COLO829 (cell line): ENCODE results near the gene APOB.
"Not testable (repeated sequence)": the region's sequence is repeated elsewhere in the genome, so short reads cannot be mapped to it uniquely, and the experiment has no call there.

Source experiments
- DNase-seq: peaks from one replicate; pipeline ENCODE4 v3.0.0; 2012; ENCODE audit warnings: low spot score

Gene APOB

GRCh38 chr2:21032338-21033236 is 11.3 kb downstream of the APOB start:
- DNase-seq: no peak

DNA sequence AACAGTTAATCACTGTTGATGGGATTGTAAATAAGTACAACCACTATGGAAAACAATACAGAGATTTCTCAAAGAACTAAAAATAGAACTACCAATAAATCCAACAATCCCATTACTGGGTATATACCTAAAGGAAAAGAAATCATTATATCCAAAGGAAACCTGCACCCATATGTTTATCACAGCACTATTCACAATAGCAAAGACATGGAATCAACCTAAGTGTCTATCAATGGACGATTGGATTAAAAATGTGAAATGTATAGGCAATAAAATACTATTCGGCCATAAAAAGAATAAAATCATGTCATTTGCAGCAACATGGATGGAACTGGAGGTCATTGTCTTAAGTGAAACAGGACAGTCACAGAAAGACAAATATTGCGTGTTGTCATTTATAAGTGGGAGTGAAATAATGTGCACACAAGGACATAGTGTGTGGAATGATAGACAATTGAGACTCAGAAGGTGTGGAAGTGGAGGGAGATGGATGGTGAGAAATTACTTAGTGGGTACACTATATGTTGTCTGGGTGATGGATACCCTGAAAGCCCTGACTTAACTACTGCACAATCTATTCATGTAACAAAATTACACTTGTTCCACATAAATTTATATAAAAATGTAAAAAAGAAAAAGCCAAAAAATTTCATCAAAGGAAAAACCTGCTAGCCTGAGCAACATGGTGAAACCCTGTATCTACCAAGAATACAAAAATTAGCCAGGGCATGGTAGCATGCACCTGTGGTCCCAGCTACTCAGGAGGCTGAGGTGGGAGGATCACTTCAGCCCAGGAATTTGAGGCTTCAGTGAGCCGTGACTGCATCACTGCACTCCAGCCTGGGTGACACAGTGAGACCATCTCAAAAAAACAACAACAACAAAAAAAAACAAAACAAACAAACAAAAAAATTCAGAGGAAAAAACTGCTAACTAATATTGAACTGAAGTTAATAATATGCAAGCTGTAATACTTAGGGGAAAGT is 12.6 kb downstream of the APOB start:
- no peak for DNase-seq

- no peak for DNase-seq
These were observed 14.4 kb downstream of the APOB start for GRCh38 chr2:21029519-21029918.

GRCh38 chr2:21028951-21029350 is 14.9 kb downstream of the APOB start:
- not testable (repeated sequence) for DNase-seq

DNA sequence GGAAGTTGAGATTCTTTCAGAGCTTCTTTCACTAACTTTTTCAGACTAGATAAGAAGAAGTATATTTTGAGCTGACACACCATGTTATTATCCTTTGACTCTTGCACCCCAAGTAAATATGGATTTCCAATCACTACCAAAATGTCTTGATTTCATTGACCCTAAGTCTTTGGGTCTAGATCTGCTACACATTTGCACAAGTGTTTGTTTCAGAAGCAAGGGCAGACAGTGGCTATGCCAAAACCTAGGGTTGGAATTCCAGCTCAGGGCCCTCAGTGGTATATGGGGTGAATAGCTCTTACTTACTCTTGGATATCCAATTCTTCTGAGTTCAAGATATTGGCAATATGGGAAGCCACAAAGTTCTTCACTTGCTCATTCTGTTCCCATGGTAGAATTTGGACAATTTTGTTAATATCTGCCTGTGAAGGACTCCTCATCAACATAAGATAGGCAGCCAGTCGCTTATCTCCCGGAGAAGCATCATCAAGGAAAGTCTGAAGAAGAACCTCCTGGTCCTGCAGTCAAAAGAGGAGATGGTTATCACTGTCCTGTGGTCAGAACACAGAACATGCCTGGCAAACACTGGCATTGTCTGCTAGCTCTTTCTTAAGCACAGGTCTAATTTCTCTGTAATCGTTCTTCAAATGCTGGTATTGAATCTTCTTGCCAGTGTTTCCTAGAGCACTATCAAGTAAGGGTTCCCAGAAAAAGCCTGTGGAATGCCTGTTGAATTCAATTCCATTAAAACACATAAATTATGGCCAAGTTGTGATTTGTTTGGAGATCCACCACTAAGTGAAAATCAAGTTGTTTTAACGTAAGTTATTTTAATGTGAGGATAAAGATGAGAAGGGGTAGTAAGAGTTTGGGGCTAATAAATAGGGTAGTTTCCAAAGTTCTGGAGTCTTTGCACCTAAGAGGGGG is 15.6 kb downstream of the APOB start:
- DNase-seq: no peak

DNA sequence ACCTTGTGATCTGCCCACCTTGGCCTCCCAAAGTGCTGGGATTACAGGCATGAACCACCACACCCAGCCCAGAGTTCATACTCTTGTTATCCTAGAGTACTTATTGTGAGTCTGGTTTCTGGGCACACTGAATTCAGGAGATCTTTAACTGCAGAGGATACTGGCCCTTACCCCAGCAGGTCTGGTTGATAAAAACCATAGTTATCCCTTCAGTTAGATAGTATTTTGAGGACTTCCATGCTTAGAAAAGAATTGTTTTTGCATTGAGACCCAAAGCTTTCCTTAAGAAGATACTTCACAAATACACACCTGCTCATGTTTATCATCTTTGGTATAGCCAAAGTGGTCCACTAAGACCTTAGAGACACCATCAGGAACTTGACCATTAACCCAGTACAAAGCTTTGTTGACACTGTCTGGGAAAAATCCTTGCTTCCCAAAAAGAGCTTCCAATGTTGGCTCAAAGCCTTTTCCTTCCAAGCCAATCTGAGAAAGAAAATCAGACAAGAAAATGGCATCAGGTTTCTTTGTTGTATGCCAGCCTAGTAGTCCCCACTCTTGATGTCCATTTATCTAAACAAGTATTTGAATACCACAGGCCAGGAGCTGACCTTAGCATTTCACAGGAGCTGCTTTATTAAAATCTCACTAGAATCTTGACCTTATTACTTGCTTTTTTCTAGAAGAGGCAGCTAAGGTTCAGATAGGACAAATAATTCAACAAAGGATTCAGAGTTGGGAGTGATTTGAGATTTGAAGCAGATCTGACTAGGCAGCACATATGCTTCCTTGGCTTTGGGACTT is 17.2 kb downstream of the APOB start:
- no peak for DNase-seq

DNA sequence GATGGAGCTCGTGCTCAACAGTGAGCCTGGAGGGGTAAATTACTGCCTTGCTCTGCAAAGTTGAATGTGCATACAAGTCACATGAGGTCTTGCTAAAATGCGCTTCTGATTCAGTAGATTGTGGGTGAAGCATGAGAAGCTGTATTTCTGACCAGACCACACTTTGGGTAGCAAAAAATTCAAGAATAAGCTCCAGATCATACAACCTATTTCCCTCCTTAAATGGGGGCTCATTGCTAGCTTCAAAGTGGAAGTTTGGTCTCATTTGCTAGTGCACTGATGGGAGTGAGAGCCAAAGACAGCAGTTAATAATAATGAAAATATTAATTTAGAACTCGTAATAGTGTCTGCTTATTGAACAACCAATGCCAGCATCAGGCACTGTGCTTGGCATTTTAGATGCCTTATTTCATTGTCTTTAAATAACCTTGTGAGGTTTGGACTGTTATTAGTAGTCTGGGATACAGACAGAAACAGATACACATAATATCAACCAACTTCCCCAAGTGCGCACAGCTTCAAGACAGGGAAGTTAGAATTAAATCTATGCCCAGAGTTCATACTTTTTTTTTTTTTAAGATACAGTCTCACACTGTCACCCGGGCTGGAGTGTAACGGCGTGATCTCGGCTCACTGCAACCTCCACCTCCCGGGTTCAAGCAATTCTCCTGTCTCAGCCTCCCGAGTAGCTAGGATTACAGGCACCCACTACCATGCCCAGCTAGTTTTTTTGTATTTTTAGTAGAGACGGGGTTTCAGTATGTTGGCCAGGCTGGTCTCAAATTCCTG is 18.0 kb downstream of the APOB start:
- no peak for DNase-seq

GRCh38 chr2:21024722-21025389 is 19.0 kb downstream of the APOB start:
- no peak for DNase-seq

- DNase-seq: no peak
These were observed 19.7 kb downstream of the APOB start for GRCh38 chr2:21024198-21024597.

- DNase-seq: no peak
These were observed 20.3 kb downstream of the APOB start for GRCh38 chr2:21023419-21024181.

DNA sequence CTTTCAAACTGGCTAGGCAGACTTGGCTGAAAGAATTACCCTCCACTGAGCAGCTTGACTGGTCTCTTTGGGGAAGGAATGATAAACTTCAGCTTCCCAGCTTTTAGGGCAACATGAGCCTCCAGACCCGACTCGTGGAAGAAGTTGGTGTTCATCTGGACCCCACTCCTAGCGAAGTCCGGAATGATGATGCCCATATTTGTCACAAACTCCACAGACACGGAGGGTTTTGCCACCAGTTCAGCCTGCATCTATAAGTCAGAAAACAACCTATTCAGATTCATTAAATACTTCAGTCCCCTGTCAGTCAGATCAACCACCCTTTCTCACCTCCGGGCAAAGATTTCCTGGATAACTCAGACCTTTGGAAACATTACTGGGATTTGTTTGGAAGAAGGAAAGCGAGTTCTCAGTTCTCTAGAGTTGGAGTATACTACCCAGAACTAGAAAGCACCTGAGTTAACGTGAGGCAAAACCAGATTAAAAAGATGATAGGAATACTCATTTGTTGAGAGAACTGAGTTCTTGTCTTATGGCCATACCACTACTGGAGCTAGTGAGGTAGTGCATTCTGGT is 21.0 kb downstream of the APOB start:
- no peak for DNase-seq

- DNase-seq: no peak
These were observed 22.4 kb downstream of the APOB start for GRCh38 chr2:21021430-21021829.

- no peak for DNase-seq
These were observed 23.1 kb downstream of the APOB start for GRCh38 chr2:21020668-21021288.

DNA sequence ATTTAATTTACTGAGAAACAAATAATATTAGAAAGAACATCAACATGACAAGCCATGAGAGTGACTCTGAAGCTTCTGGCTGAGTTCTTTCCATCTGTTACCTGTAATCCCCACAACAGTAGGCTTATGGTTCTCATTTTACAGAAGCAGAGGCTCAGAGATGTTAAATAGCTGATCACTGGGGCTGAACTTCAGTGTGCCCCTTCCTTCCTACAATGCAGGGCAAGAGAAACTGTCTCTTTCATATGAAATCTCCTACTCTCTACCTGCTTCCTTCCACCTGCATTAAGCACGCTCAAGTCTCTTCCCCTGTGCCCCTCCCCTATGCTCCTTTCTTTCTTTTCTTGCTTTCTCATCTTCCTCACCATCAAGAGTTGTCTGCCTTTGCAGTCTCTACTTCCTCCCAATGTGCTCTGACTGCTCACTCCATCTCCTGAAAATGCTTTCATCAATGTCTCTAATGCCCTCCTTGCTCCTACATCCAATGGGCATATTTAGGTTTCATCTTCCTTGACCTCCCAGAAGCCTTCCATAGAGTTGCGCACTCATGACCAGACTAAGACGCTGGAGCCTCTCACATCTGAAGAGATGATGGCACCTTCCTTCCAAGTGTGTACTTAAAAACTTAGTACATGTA is 23.7 kb downstream of the APOB start:
- no peak for DNase-seq

- no peak for DNase-seq
These were observed 24.2 kb downstream of the APOB start for GRCh38 chr2:21019678-21020021.

- DNase-seq: no peak
These were observed 24.7 kb downstream of the APOB start for GRCh38 chr2:21019000-21019677.

DNA sequence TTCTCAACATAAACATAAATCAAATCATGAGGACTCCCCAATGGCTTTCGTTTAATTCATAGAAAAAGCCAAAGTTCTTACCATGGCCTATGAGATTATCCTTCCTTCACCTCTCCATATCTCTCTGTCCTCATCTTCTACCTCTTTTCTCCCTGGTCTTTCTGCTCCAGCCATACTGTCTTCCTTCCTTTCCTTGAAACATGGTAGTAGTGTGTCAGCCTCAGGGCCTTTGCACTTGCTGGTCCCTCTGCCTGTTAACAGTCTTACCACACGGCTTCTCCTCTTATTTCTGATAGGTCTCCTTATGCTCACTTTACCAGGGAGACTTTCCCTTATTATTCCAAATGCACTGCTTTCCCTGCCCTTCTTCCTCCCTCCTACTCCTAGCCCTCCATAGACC is 25.6 kb downstream of the APOB start:
- DNase-seq: no peak
